B cell (primary cell): Measurements from ENCODE around the gene NFATC2. TPM values are rescaled to one million over a fixed set of nuclear protein-coding genes. Genes with fewer than 3 reads are reported as not detected.
"Not testable (repeated sequence)": the region's sequence is repeated elsewhere in the genome, so short reads cannot be mapped to it uniquely, and the experiment has no call there.

ENCODE experiments used
- ATAC-seq: fragments of 200-7000 bp; cut with Tn5 transposase; one replicate; pipeline ENCODE4 v1.10.0; 2021; ENCODE audit warnings: low read depth, mild to moderate bottlenecking, moderate number of reproducible peaks, moderate library complexity
- CTCF ChIA-PET: fragments of 350-600 bp; sonication (Branson Sonifier 250); formaldehyde crosslinking; loops from one replicate; lab custom pipeline; 2021; ENCODE audit warnings: antibody characterized with exemption, inconsistent platforms; lab: Charles Lee
- POLR2A ChIA-PET: fragments of 350-600 bp; sonication (Branson Sonifier 250); formaldehyde crosslinking; loops from one replicate; lab custom pipeline; 2021; ENCODE audit warnings: antibody characterized with exemption; lab: Charles Lee
- DNase-seq: peaks from one replicate; pipeline ENCODE4 v3.0.0; 2013
- H2AFZ ChIP-seq: 2 replicates; pipeline ENCODE4 v1.6.1; 2012; ENCODE audit warnings: mild to moderate bottlenecking, low read depth, low read length; ENCODE audit not compliant: insufficient read depth, poor library complexity, severe bottlenecking
- H3K27ac ChIP-seq, 2 donors: 1 replicate in 1 of 2; 2 replicates in 1 of 2; pipeline ENCODE4 v1.5.1; 2012 to 2013; ENCODE audit warnings: low read length in 2 of 2, mild to moderate bottlenecking in 2 of 2, moderate library complexity in 1 of 2
- H3K27me3 ChIP-seq, 4 experiments: fragments of 200-600 bp in 1 of 4; sonication (generic) in 1 of 4; replicated peaks in 1 of 4; 1 replicate in 2 of 4; 2 replicates in 2 of 4; pipeline versions ENCODE4 v1.6.1 to v1.7.0; 2013 to 2016; ENCODE audit warnings: low read length in 3 of 4, mild to moderate bottlenecking in 2 of 4, mixed read lengths in 1 of 4, moderate library complexity in 1 of 4; ENCODE audit not compliant: insufficient read depth in 4 of 4, control insufficient read depth in 3 of 4; ENCODE audit errors: control extremely low read depth in 1 of 4
- H3K36me3 ChIP-seq, 2 experiments: replicated peaks in 1 of 2; 1 replicate in 1 of 2; 2 replicates in 1 of 2; pipeline versions ENCODE4 v1.6.1 to v1.7.1; 2013; ENCODE audit warnings: low read length in 1 of 2; ENCODE audit not compliant: insufficient read depth in 2 of 2, control insufficient read depth in 1 of 2; ENCODE audit errors: control extremely low read depth in 1 of 2, extremely low read depth in 1 of 2
- H3K4me1 ChIP-seq, 2 donors: fragments of 200-600 bp in 1 of 2; sonication (generic) in 1 of 2; 1 replicate in 1 of 2; 2 replicates in 1 of 2; pipeline versions ENCODE4 v1.5.1 to v1.6.1; 2013 to 2017; ENCODE audit warnings: low read length in 2 of 2; ENCODE audit not compliant: control insufficient read depth in 2 of 2, insufficient read depth in 2 of 2
- H3K4me2 ChIP-seq: replicated peaks from 2 replicates; pipeline ENCODE3; 2012; ENCODE audit warnings: mild to moderate bottlenecking, low read depth, low read length; ENCODE audit not compliant: poor library complexity, severe bottlenecking
- H3K4me3 ChIP-seq, 5 experiments: fragments of 200-600 bp in 1 of 5; sonication (generic) in 1 of 5; 1 replicate in 3 of 5; 2 replicates in 2 of 5; pipeline versions ENCODE4 v1.5.1 to v1.7.0; 2011 to 2016; ENCODE audit warnings: low read length in 4 of 5, mild to moderate bottlenecking in 4 of 5, low read depth in 2 of 5, control low read depth in 1 of 5, moderate library complexity in 1 of 5; ENCODE audit not compliant: insufficient read depth in 1 of 5; ENCODE audit errors: control extremely low read depth in 1 of 5, extremely low read depth in 1 of 5
- H3K79me2 ChIP-seq: fragments of 200-600 bp; sonication (generic); one replicate; pipeline ENCODE4 v1.6.0; 2016; ENCODE audit warnings: low read length; ENCODE audit not compliant: control insufficient read depth, insufficient read depth
- H3K9ac ChIP-seq: fragments of 200-600 bp; sonication (generic); 2 replicates; pipeline ENCODE4 v1.6.1; 2017; ENCODE audit warnings: mild to moderate bottlenecking, low read length, moderate library complexity
- H3K9me3 ChIP-seq, 3 donors: one replicate each; pipeline versions ENCODE4 v1.6.1 to v1.7.1; 2013; ENCODE audit warnings: low read length in 2 of 3; ENCODE audit not compliant: control insufficient read depth in 2 of 3, insufficient read depth in 1 of 3; ENCODE audit errors: control extremely low read depth in 1 of 3
- H4K20me1 ChIP-seq: 2 replicates; pipeline ENCODE4 v1.6.0; 2012; ENCODE audit warnings: mild to moderate bottlenecking, low read length; ENCODE audit not compliant: insufficient read depth, control insufficient read depth, poor library complexity, severe bottlenecking
- H3K27ac Mint-ChIP-seq: one replicate; pipeline ENCODE4 v1.8.0; 2021; ENCODE audit warnings: mixed read lengths
- H3K27me3 Mint-ChIP-seq: one replicate; pipeline ENCODE4 v1.8.0; 2021; ENCODE audit warnings: mixed read lengths
- H3K4me1 Mint-ChIP-seq: one replicate; pipeline ENCODE4 v1.8.0; 2021; ENCODE audit warnings: mixed read lengths
- H3K4me3 Mint-ChIP-seq: one replicate; pipeline ENCODE4 v1.8.0; 2021; ENCODE audit warnings: mixed read lengths
- H3K9me3 Mint-ChIP-seq: one replicate; pipeline ENCODE4 v1.8.0; 2022; ENCODE audit warnings: mixed read lengths; ENCODE audit not compliant: insufficient read depth
- CTCF ChIP-seq: fragments of 200-600 bp; IDR thresholded peaks from one replicate; pipeline ENCODE4 v1.8.0; 2022; ENCODE audit warnings: antibody characterized with exemption, mild to moderate bottlenecking
- EZH2 ChIP-seq: IDR thresholded peaks from 2 replicates; pipeline ENCODE4 v1.6.1; 2012; ENCODE audit warnings: borderline replicate concordance, low read depth, mild to moderate bottlenecking, moderate library complexity, low read length; ENCODE audit not compliant: insufficient read depth, poor library complexity, severe bottlenecking
- WGBS: methylation state at CpG from one replicate; pipeline ENCODE4 v1.1.5; 2013; ENCODE audit warnings: missing lambda C conversion rate; ENCODE audit not compliant: insufficient coverage; 5-methylcytosine and 5-hydroxymethylcytosine counted together
- intact Hi-C: fragments of 100-400 bp; cut with micrococcal nuclease; formaldehyde crosslinking; loops from one replicate; pipeline ENCODE4 v1.10.0; 2022
- polyA plus RNA-seq: library from polyadenylated mRNA; depleted of rRNA; stranded (reverse); fragments of >200 nt; gene quantifications from 2 replicates; pipeline ENCODE4 v1.2.3, GENCODE V29; 2012
- total RNA-seq, 2 donors: library from RNA; stranded (reverse); fragments of 120-200 nt in 1 of 2; gene quantifications; 1 replicate in 1 of 2; 2 replicates in 1 of 2; pipeline versions ENCODE4 v1.2.3 to v1.2.4, GENCODE V29; 2013 to 2022

NFATC2 gene
- total and polyA plus RNA-seq, 2 donors (not counting 1 experiment from before 2014, with no cell fraction given): 10.1 to 38.0 TPM

GRCh38 chr20:51462566-51463276, 79.8 kb downstream of the NFATC2 start:
- peaks cover 0 to 66% of the 10 kb centered on the region in 2 experiments for H3K36me3 ChIP-seq
- H3K27ac Mint-ChIP-seq: no peak overlapping the region
- H3K9me3 Mint-ChIP-seq: peaks cover 3% of the 10 kb centered on the region

GRCh38 chr20:51461846-51462245, 80.7 kb downstream of the NFATC2 start:
- not testable (repeated sequence) for H3K9me3 Mint-ChIP-seq, DNase-seq, H3K27me3 Mint-ChIP-seq, H3K9ac ChIP-seq, H3K4me3 ChIP-seq, H2AFZ ChIP-seq, ATAC-seq, H3K4me3 Mint-ChIP-seq, H3K27me3 ChIP-seq
- intact Hi-C loops: loop anchor here (1.0 to 5.0 kb wide), 6 partner anchors 39 to 80 kb away; partner anchors contain the start of gene NFATC2
- Histone ChIP-seq H3K4me1 (peaks cover 35 to 44% of the 10 kb centered on the region in 2 donors), H3K27ac (peak overlapping the region; percentile 68 to 83), H3K79me2 (peaks cover 31% of the 10 kb centered on the region), H4K20me1 (peaks cover 42% of the 10 kb centered on the region), H3K36me3 (peaks cover 0 to 63% of the 10 kb centered on the region in 2 experiments), H3K9me3 (peaks cover 0 to 16% (median 3%) of the 10 kb centered on the region in 3 donors), H3K4me2 (peak overlapping the region; percentile 53)
- Mint-ChIP-seq H3K27ac (peak overlapping the region; percentile 92), H3K4me1 (peaks cover 38% of the 10 kb centered on the region)
- 97% methylated on average over 4 of the region's 5 CpGs for WGBS
- ChIA-PET CTCF (interaction anchor here (0.6 to 2.6 kb wide), 4 partner anchors 76 to 504 kb away, joined by 3 to 13 read pairs (median 6); partner anchors contain the start of gene NFATC2), POLR2A (interaction anchor here (2.1 to 2.2 kb wide), 2 partner anchors 10 to 80 kb away, joined by 7 to 12 read pairs; partner anchors contain the start of gene NFATC2)

More at GRCh38 chr20:51462566-51463276, 79.8 kb downstream of the NFATC2 start:
- no peak for ATAC-seq
- Mint-ChIP-seq H3K4me3 (no peak overlapping the region), H3K4me1 (peaks cover 29% of the 10 kb centered on the region), H3K27me3 (no peaks in the 10 kb centered on the region)
- Histone ChIP-seq H2AFZ (no peak overlapping the region), H3K9me3 (peaks cover 0 to 16% (median 3%) of the 10 kb centered on the region in 3 donors), H3K4me2 (no peak overlapping the region), H3K9ac (no peak overlapping the region), H3K4me1 (peaks cover 26 to 36% of the 10 kb centered on the region in 2 donors), H3K27me3 (no peaks in the 10 kb centered on the region), H3K4me3 (no peak overlapping the region), H3K27ac (no peak overlapping the region), H3K79me2 (peaks cover 31% of the 10 kb centered on the region), H4K20me1 (peaks cover 34% of the 10 kb centered on the region)
- no peak for TF ChIP-seq CTCF
- no peak for TF ChIP-seq EZH2
- DNase-seq: no peak
- intact Hi-C loops: loop anchor here (5.0 kb wide), 2 partner anchors 65 to 75 kb away; no protein-coding TSS in a partner anchor
- ChIA-PET CTCF (interaction anchor here (0.6 to 1.4 kb wide), 2 partner anchors 90 to 503 kb away, joined by 3 to 4 read pairs; no protein-coding TSS in a partner anchor), POLR2A (interaction anchor here (0.6 to 2.2 kb wide), 3 partner anchors 11 to 80 kb away, joined by 3 to 12 read pairs (median 7); partner anchors contain the start of gene NFATC2)
- WGBS: 95% methylated on average over 11 of the region's 12 CpGs
